ENCODE results near the gene SCAMP2. TPM values are rescaled to one million over a fixed set of nuclear protein-coding genes. Genes with fewer than 3 reads are reported as not detected.
A peak's percentile ranks its signal among the peaks of the same experiment; 100 is the strongest.

Gene SCAMP2
- total RNA-seq, 1 experiment from 2014 or later = 30.1 TPM

DNA sequence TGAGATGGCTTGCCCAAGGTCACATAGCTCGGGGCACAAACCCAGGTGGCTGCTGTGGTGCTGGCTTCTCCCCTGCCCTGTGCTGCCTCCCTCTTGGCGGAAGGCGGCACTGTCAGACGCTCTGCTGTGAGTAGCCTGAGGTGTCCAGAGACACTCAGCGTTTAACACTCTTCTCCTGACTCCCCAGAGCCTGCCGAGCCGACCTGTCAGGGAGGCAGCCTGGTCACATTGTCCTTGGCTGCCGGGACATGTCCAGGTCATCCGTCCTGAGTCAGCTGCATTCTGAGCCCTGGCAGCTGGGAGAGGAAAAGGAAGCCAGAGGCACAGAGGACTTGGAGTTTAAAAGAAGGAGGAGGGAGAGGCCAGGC, 55.8 kb downstream of the SCAMP2 start:
- H4K20me1 ChIP-seq (ENCODE audit: low read length) = no peaks in the 10 kb centered on the region

GRCh38 chr15:74816624-74817369, 56.4 kb downstream of the SCAMP2 start:
- H3K4me1 ChIP-seq (ENCODE audit: insufficient read depth, low read length) = peaks cover 34% of the 10 kb centered on the region
- ChIA-PET POLR2A (ENCODE audit: unreplicated experiment) (interaction anchor here (0.6 kb wide), 1 partner anchor 634 kb away, joined by 3 read pairs; no protein-coding TSS in a partner anchor), CTCF (interaction anchor here (0.6 kb wide), 1 partner anchor 288 kb away, joined by 3 read pairs; no protein-coding TSS in a partner anchor)
- peak overlapping the region; percentile 50 for H3K4me2 ChIP-seq (ENCODE audit: low read length)
- no peaks in the 10 kb centered on the region for H3K79me2 ChIP-seq (ENCODE audit: low read length)
- no peaks in the 10 kb centered on the region for H4K20me1 ChIP-seq (ENCODE audit: low read length)
- H3K9me2 ChIP-seq (replicated peaks; ENCODE audit: low read length) = no peaks in the 10 kb centered on the region
- H3K4me3 ChIP-seq (ENCODE audit: low read length) = no peak overlapping the region
- intact Hi-C loops (cut with micrococcal nuclease) = no loop called here
- no peaks in the 10 kb centered on the region for H3F3A ChIP-seq (ENCODE audit: low read length, unreplicated experiment)
- BruUV-seq (replicated peaks) = no TSS peak
- H2AFZ ChIP-seq (ENCODE audit: low read length) = peak overlapping the region; percentile 16
- no peaks in the 10 kb centered on the region for H3K9me3 ChIP-seq (ENCODE audit: low read length)
- DNase-seq (no peak), ATAC-seq (peak; percentile 2; the same call in 1 of the 2 replicates)
- H3K27ac ChIP-seq (ENCODE audit: low read length) = peak overlapping the region; percentile 22
- H3K36me3 ChIP-seq (ENCODE audit: low read depth, low read length) = no peaks in the 10 kb centered on the region
- no peak overlapping the region for H3K9ac ChIP-seq (ENCODE audit: low read length)
- no peaks in the 10 kb centered on the region for H3K27me3 ChIP-seq (ENCODE audit: low read length)
- TF ChIP-seq EZH2phosphoT487 (IDR thresholded peaks at IDR 0.05; ENCODE audit: borderline replicate concordance, low read length) (no peak), EZH2 (IDR thresholded peaks at IDR 0.05; ENCODE audit: low read length, unreplicated experiment) (no peak)
- TF ChIP-seq, protein P1, sequence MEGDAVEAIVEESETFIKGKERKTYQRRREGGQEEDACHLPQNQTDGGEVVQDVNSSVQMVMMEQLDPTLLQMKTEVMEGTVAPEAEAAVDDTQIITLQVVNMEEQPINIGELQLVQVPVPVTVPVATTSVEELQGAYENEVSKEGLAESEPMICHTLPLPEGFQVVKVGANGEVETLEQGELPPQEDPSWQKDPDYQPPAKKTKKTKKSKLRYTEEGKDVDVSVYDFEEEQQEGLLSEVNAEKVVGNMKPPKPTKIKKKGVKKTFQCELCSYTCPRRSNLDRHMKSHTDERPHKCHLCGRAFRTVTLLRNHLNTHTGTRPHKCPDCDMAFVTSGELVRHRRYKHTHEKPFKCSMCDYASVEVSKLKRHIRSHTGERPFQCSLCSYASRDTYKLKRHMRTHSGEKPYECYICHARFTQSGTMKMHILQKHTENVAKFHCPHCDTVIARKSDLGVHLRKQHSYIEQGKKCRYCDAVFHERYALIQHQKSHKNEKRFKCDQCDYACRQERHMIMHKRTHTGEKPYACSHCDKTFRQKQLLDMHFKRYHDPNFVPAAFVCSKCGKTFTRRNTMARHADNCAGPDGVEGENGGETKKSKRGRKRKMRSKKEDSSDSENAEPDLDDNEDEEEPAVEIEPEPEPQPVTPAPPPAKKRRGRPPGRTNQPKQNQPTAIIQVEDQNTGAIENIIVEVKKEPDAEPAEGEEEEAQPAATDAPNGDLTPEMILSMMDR (conservative IDR thresholded peaks at IDR 0.05; ENCODE audit: low read depth, low read length) = no peak

More for the DNA sequence above, 55.8 kb downstream of the SCAMP2 start:
- no peak overlapping the region for H3K4me3 ChIP-seq (ENCODE audit: low read length)
- peak overlapping the region; percentile 16 for H2AFZ ChIP-seq (ENCODE audit: low read length)
- no peak for TF ChIP-seq EZH2 (IDR thresholded peaks at IDR 0.05; ENCODE audit: low read length, unreplicated experiment)
- TF ChIP-seq, protein P1 (conservative IDR thresholded peaks at IDR 0.05; ENCODE audit: low read depth, low read length) = peak; percentile 60
- CTCF ChIA-PET = interaction anchor here (0.6 kb wide), 1 partner anchor 287 kb away, joined by 3 read pairs; no protein-coding TSS in a partner anchor
- no peaks in the 10 kb centered on the region for H3K9me2 ChIP-seq (replicated peaks; ENCODE audit: low read length)
- peak overlapping the region; percentile 22 for H3K27ac ChIP-seq (ENCODE audit: low read length)
- ATAC-seq = peak; percentile 67
- intact Hi-C loops (cut with micrococcal nuclease) = no loop called here
- BruUV-seq (replicated peaks) = no TSS peak
- no peaks in the 10 kb centered on the region for H3K79me2 ChIP-seq (ENCODE audit: low read length)
- no peaks in the 10 kb centered on the region for H3F3A ChIP-seq (ENCODE audit: low read length, unreplicated experiment)
- no peaks in the 10 kb centered on the region for H3K27me3 ChIP-seq (ENCODE audit: low read length)
- no peak overlapping the region for H3K9ac ChIP-seq (ENCODE audit: low read length)
- POLR2A ChIA-PET (ENCODE audit: unreplicated experiment) = no interaction called here
- H3K4me2 ChIP-seq (ENCODE audit: low read length) = peak overlapping the region; percentile 50
- DNase-seq = peak; percentile 75
- H3K4me1 ChIP-seq (ENCODE audit: insufficient read depth, low read length) = peaks cover 34% of the 10 kb centered on the region
- no peaks in the 10 kb centered on the region for H3K9me3 ChIP-seq (ENCODE audit: low read length)
- H3K36me3 ChIP-seq (ENCODE audit: low read depth, low read length) = no peaks in the 10 kb centered on the region

- no TSS peak for BruUV-seq (replicated peaks)
- H3K79me2 ChIP-seq (ENCODE audit: low read length) = no peaks in the 10 kb centered on the region
- H3K4me3 ChIP-seq (ENCODE audit: low read length) = no peak overlapping the region
- no peaks in the 10 kb centered on the region for H3K27me3 ChIP-seq (ENCODE audit: low read length)
- H3K9ac ChIP-seq (ENCODE audit: low read length) = no peak overlapping the region
- H3K4me1 ChIP-seq (ENCODE audit: insufficient read depth, low read length) = peaks cover 34% of the 10 kb centered on the region
- no peak overlapping the region for H3K4me2 ChIP-seq (ENCODE audit: low read length)
- no peaks in the 10 kb centered on the region for H3K9me2 ChIP-seq (replicated peaks; ENCODE audit: low read length)
- H3K27ac ChIP-seq (ENCODE audit: low read length) = no peak overlapping the region
- H2AFZ ChIP-seq (ENCODE audit: low read length) = no peak overlapping the region
- no peaks in the 10 kb centered on the region for H3K36me3 ChIP-seq (ENCODE audit: low read depth, low read length)
- ATAC-seq = no peak
- TF ChIP-seq, protein P1 (conservative IDR thresholded peaks at IDR 0.05; ENCODE audit: low read depth, low read length) = no peak
- TF ChIP-seq EZH2 (IDR thresholded peaks at IDR 0.05; ENCODE audit: low read length, unreplicated experiment) (no peak), EZH2phosphoT487 (IDR thresholded peaks at IDR 0.05; ENCODE audit: borderline replicate concordance, low read length) (no peak)
- no peak for DNase-seq
- ChIA-PET CTCF (no interaction called here), POLR2A (ENCODE audit: unreplicated experiment) (no interaction called here)
- H3F3A ChIP-seq (ENCODE audit: low read length, unreplicated experiment) = no peaks in the 10 kb centered on the region
- intact Hi-C loops (cut with micrococcal nuclease) = no loop called here
- H4K20me1 ChIP-seq (ENCODE audit: low read length) = no peaks in the 10 kb centered on the region
- no peaks in the 10 kb centered on the region for H3K9me3 ChIP-seq (ENCODE audit: low read length)
These were observed 57.2 kb downstream of the SCAMP2 start for GRCh38 chr15:74815961-74816360.
